Measurements from ENCODE around the gene OTULINL. TPM values are rescaled to one million over a fixed set of nuclear protein-coding genes. Genes with fewer than 3 reads are reported as not detected.

OTULINL gene
- total RNA-seq, 1 experiment from 2014 or later = 12.3 TPM

DNA sequence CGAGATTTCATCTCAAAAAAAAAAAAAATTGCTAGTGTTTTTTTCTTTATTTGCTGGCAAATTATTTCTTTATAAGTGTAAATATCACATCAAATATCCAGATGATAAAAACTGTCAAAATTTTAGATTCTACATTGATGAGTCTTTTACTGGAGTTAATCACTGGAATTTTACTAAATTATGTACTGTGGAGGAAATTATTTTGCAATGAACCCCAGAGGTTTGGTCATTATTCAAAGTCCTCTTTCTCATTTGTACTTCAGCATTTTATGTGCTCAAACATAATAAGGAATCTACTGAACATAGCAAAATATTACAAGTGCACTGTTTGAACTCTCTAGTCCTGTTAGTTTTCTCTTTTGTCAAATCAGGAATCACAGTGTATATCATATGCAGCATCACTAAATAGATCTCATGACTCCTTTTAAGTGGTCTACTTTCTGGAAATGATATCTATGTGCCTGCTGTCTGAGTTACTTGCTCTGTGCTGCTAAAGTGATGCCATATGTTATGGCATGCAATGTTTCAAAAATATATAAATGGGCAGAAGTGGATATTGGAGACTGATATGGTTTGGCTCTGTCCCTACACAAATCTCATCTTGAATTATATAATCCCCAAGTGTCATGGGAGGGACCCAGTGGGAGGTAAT lies 18.0 kb downstream of the OTULINL start (continued):
- TF ChIP-seq TEAD4 (CRISPR knock-in tag; IDR thresholded peaks at IDR 0.05) (no peak), ZNF263 (CRISPR knock-in tag; IDR thresholded peaks at IDR 0.05; ENCODE audit: low read depth) (no peak), SP1 (CRISPR knock-in tag; conservative IDR thresholded peaks at IDR 0.05) (no peak), MYBL2 (CRISPR knock-in tag; IDR thresholded peaks at IDR 0.05) (no peak), GTF2I (CRISPR knock-in tag; conservative IDR thresholded peaks at IDR 0.05) (no peak)

DNA sequence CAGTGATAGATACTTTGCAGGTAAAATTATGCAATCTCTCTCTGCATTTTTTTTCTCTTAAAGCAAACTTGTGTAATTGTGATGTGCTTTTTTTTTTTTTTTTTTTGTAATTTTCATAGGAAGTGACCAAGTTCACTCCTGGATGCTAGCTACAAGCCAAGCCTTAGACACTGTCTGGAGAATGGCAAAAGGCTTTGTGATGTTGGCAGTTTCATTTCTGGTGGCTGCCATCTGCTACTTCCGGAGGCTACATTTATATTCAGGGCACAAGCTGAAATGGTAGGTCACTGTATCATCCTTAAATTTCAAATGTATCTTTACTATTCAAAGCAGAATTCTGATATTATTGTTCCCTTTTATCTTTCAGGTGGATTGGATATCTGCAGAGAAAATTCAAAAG lies 19.3 kb downstream of the OTULINL start:
- POLR2A ChIA-PET = interaction anchor here (0.6 kb wide), 1 partner anchor 330 kb away, joined by 3 read pairs; no protein-coding TSS in a partner anchor
- Mint-ChIP-seq H3K9me3 (peaks cover 16% of the 10 kb centered on the region), H3K4me3 (no peak overlapping the region), H3K36me3 (peaks cover 20% of the 10 kb centered on the region), H3K4me1 (0 out of 2 replicates have a peak, but pooled peaks cover 4% of the 10 kb centered on the region), H3K27me3 (ENCODE audit: low read depth) (no peaks in the 10 kb centered on the region), H3K27ac (no peak overlapping the region)
- CTCF ChIA-PET = no interaction called here
- ATAC-seq = no peak
- TF ChIP-seq, protein P1, sequence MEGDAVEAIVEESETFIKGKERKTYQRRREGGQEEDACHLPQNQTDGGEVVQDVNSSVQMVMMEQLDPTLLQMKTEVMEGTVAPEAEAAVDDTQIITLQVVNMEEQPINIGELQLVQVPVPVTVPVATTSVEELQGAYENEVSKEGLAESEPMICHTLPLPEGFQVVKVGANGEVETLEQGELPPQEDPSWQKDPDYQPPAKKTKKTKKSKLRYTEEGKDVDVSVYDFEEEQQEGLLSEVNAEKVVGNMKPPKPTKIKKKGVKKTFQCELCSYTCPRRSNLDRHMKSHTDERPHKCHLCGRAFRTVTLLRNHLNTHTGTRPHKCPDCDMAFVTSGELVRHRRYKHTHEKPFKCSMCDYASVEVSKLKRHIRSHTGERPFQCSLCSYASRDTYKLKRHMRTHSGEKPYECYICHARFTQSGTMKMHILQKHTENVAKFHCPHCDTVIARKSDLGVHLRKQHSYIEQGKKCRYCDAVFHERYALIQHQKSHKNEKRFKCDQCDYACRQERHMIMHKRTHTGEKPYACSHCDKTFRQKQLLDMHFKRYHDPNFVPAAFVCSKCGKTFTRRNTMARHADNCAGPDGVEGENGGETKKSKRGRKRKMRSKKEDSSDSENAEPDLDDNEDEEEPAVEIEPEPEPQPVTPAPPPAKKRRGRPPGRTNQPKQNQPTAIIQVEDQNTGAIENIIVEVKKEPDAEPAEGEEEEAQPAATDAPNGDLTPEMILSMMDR (IDR thresholded peaks at IDR 0.05) = no peak
- TF ChIP-seq CREM (CRISPR knock-in tag; IDR thresholded peaks at IDR 0.05) (no peak), CBFB (CRISPR knock-in tag; IDR thresholded peaks at IDR 0.05; ENCODE audit: low read depth) (no peak), FOXJ3 (CRISPR knock-in tag; IDR thresholded peaks at IDR 0.05; ENCODE audit: borderline replicate concordance) (no peak), SP1 (CRISPR knock-in tag; conservative IDR thresholded peaks at IDR 0.05) (no peak), OVOL2 (CRISPR knock-in tag; IDR thresholded peaks at IDR 0.05; ENCODE audit: borderline replicate concordance) (no peak)
- DNase-seq (ENCODE audit: low spot score) = no peak

DNA sequence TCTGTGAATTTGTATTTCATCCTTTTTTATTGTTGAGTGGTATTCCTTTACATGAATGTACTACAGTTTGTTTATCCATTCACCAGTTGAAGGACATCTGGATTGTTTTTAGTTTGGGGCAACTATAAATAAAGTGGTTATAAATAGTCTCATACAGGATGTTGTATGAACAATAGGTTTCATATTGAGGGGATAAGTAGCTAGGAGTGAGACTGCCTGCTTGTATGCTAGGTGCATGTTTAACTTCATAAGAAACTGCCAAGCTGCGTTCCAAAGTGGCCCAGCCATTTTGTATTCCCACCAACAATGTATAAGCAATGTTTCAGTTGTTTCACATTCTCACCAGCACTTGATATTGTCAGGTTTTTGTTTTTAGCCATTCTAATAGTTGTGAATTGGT lies 21.5 kb downstream of the OTULINL start:
- no peak overlapping the region for H3K4me3 Mint-ChIP-seq
- ATAC-seq = no peak
- peaks cover 14% of the 10 kb centered on the region for H3K36me3 Mint-ChIP-seq
- POLR2A ChIA-PET = no interaction called here
- CTCF ChIA-PET = no interaction called here
- DNase-seq (ENCODE audit: low spot score) = no peak
- no peaks in the 10 kb centered on the region for H3K27me3 Mint-ChIP-seq (ENCODE audit: low read depth)
- peaks cover 9% of the 10 kb centered on the region for H3K9me3 Mint-ChIP-seq
- H3K4me1 Mint-ChIP-seq = no peaks in the 10 kb centered on the region
- no peak overlapping the region for H3K27ac Mint-ChIP-seq
- TF ChIP-seq, protein P2, sequence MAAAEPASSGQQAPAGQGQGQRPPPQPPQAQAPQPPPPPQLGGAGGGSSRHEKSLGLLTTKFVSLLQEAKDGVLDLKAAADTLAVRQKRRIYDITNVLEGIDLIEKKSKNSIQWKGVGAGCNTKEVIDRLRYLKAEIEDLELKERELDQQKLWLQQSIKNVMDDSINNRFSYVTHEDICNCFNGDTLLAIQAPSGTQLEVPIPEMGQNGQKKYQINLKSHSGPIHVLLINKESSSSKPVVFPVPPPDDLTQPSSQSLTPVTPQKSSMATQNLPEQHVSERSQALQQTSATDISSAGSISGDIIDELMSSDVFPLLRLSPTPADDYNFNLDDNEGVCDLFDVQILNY (CRISPR knock-in tag; IDR thresholded peaks at IDR 0.05) = no peak
- TF ChIP-seq, protein P3, sequence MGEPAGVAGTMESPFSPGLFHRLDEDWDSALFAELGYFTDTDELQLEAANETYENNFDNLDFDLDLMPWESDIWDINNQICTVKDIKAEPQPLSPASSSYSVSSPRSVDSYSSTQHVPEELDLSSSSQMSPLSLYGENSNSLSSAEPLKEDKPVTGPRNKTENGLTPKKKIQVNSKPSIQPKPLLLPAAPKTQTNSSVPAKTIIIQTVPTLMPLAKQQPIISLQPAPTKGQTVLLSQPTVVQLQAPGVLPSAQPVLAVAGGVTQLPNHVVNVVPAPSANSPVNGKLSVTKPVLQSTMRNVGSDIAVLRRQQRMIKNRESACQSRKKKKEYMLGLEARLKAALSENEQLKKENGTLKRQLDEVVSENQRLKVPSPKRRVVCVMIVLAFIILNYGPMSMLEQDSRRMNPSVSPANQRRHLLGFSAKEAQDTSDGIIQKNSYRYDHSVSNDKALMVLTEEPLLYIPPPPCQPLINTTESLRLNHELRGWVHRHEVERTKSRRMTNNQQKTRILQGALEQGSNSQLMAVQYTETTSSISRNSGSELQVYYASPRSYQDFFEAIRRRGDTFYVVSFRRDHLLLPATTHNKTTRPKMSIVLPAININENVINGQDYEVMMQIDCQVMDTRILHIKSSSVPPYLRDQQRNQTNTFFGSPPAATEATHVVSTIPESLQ (CRISPR knock-in tag; IDR thresholded peaks at IDR 0.05) = no peak
- TF ChIP-seq JUN (CRISPR knock-in tag; IDR thresholded peaks at IDR 0.05) (no peak), ZNF232 (CRISPR knock-in tag; IDR thresholded peaks at IDR 0.05) (no peak), RELA (CRISPR knock-in tag; IDR thresholded peaks at IDR 0.05; ENCODE audit: borderline replicate concordance) (no peak), SP1 (CRISPR knock-in tag; conservative IDR thresholded peaks at IDR 0.05) (no peak), TEAD4 (CRISPR knock-in tag; IDR thresholded peaks at IDR 0.05) (no peak)
- TF ChIP-seq, protein P1 (IDR thresholded peaks at IDR 0.05) = no peak
- TF ChIP-seq, protein P4, sequence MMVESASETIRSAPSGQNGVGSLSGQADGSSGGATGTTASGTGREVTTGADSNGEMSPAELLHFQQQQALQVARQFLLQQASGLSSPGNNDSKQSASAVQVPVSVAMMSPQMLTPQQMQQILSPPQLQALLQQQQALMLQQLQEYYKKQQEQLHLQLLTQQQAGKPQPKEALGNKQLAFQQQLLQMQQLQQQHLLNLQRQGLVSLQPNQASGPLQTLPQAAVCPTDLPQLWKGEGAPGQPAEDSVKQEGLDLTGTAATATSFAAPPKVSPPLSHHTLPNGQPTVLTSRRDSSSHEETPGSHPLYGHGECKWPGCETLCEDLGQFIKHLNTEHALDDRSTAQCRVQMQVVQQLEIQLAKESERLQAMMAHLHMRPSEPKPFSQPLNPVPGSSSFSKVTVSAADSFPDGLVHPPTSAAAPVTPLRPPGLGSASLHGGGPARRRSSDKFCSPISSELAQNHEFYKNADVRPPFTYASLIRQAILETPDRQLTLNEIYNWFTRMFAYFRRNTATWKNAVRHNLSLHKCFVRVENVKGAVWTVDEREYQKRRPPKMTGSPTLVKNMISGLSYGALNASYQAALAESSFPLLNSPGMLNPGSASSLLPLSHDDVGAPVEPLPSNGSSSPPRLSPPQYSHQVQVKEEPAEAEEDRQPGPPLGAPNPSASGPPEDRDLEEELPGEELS (CRISPR knock-in tag; IDR thresholded peaks at IDR 0.05) = no peak
- TF ChIP-seq, protein P5, sequence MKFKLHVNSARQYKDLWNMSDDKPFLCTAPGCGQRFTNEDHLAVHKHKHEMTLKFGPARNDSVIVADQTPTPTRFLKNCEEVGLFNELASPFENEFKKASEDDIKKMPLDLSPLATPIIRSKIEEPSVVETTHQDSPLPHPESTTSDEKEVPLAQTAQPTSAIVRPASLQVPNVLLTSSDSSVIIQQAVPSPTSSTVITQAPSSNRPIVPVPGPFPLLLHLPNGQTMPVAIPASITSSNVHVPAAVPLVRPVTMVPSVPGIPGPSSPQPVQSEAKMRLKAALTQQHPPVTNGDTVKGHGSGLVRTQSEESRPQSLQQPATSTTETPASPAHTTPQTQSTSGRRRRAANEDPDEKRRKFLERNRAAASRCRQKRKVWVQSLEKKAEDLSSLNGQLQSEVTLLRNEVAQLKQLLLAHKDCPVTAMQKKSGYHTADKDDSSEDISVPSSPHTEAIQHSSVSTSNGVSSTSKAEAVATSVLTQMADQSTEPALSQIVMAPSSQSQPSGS (CRISPR knock-in tag; IDR thresholded peaks at IDR 0.05; ENCODE audit: borderline replicate concordance, low read depth) = no peak
- TF ChIP-seq, protein P6, sequence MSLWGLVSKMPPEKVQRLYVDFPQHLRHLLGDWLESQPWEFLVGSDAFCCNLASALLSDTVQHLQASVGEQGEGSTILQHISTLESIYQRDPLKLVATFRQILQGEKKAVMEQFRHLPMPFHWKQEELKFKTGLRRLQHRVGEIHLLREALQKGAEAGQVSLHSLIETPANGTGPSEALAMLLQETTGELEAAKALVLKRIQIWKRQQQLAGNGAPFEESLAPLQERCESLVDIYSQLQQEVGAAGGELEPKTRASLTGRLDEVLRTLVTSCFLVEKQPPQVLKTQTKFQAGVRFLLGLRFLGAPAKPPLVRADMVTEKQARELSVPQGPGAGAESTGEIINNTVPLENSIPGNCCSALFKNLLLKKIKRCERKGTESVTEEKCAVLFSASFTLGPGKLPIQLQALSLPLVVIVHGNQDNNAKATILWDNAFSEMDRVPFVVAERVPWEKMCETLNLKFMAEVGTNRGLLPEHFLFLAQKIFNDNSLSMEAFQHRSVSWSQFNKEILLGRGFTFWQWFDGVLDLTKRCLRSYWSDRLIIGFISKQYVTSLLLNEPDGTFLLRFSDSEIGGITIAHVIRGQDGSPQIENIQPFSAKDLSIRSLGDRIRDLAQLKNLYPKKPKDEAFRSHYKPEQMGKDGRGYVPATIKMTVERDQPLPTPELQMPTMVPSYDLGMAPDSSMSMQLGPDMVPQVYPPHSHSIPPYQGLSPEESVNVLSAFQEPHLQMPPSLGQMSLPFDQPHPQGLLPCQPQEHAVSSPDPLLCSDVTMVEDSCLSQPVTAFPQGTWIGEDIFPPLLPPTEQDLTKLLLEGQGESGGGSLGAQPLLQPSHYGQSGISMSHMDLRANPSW (CRISPR knock-in tag; conservative IDR thresholded peaks at IDR 0.05; ENCODE audit: low read depth) = no peak

All from WTC11 (cell line).